Neural progenitor cell (in vitro differentiated cells): ENCODE measurements around the gene MYO6.

Experiments
- CTCF ChIP-seq: fragments of 200-600 bp; sonication (generic); IDR thresholded peaks from 2 replicates; pipeline ENCODE4 v1.5.1; 2017; ENCODE audit warnings: antibody characterized with exemption, mild to moderate bottlenecking
- EZH2 ChIP-seq: fragments of 200-600 bp; sonication (generic); IDR thresholded peaks from 2 replicates; pipeline ENCODE4 v1.6.1; 2017; ENCODE audit warnings: antibody characterized with exemption, mild to moderate bottlenecking, moderate library complexity

- TF ChIP-seq EZH2, result no peak
- TF ChIP-seq CTCF, result no peak
These were observed 29.7 kb downstream of the MYO6 start for GRCh38 chr6:75778757-75779156.
